Measurements from ENCODE around the gene HSD17B2.

DNA sequence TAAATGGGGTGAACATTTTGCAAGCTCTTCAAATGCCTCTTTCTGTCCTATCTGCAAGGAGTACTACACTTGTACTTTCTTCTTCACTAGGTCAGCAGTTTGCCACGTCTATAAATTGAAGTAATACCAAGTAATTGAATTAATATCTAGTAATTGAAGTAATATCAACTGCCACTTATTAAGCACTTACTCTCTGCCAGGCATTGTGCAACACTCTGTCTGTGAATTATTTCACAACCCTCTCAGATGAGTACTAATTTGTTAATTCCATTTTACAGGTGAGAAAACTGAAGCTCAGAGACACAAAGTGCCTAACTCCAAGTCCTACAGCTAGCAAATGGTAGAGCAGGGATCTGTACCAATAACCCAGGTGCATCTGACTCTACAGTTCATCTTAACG, 27.9 kb upstream of the HSD17B2 start:
- TF ChIP-seq EZH2 (IDR thresholded peaks at IDR 0.05), result no peak
- TF ChIP-seq JUND (IDR thresholded peaks at IDR 0.05), result no peak
